Daoy (cell line): ENCODE measurements around the gene FTO. TPM values are rescaled to one million over a fixed set of nuclear protein-coding genes. Genes with fewer than 3 reads are reported as not detected.
A peak's percentile ranks its signal among the peaks of the same experiment; 100 is the strongest.

Experiments used
- DNase-seq: peaks from one replicate; pipeline ENCODE4 v3.0.0-alpha.2; 2015; ENCODE audit warnings: low read depth
- total RNA-seq: library from RNA; depleted of rRNA; stranded (reverse); fragments of >200 nt; shearing (Covaris generic); gene quantifications from 2 replicates; pipeline ENCODE4 v1.2.3, GENCODE V29; 2014

The FTO gene
- total RNA-seq, 1 experiment from 2014 or later: 38.8 TPM

DNA sequence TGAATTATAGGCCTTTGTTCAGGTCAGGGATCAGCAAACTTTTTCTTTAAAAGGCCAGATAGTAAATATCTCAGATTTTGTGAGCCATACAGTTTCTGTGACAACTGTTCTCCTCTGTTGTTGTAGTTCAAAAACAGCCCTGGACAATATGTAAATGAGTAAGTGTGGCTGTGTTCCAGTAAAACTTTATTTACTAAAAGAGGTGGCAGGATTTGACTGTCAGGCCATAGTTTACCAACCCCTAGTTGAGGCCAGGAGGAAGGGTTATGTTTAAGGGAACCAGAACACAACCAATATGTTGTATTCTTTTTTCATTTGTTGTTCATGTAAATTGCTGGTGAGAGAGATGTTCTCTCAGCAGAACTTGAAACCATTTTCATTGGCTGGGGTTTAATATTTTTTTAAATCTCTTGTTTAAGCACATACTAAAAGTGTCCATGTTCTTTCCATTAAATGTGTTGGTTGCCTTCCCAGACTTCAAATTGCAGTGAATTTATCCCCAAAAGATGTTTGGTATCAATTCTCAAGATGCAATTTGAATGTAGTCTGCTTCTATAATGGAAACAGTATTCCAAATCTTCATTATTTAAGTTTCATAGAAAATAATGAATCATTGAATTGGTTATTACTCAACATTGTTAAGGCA is 260.3 kb downstream of the FTO start:
- DNase-seq: no peak

DNA sequence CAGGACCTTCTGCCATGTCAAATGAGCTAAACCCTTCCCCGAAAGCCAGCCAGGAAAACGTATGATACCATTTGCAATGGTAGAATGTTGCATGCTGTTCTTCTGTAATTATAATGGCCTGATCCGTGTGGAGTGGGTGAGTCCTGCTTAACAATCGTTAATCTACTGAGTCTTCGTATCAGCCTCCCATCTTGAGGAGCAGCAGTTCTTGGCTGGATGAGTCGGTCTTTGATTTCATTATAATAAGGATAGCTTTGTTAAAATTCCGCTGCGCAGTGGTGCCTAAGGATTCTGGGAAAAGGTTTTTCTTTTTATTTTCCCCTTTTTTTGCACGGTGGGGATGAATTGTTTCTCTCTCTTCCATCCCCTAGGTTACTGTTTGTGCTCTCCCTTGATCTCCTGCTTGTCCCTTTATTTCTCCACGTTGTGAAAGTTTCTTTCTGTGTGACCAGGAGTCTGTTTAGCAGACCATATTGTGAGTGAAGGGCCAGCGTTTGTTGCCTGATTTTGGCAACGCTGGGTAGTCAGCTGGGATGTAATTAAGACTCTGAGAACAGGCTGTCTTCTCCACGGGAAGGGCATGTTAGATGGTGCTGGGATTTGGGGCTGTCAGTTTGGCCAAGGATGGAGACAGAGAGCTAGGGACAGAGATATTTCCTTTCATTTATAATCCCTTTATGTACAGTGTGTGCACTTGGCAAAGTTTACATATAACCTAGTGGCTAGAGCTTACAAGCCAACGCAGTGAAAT is 263.0 kb downstream of the FTO start:
- no peak for DNase-seq

DNA sequence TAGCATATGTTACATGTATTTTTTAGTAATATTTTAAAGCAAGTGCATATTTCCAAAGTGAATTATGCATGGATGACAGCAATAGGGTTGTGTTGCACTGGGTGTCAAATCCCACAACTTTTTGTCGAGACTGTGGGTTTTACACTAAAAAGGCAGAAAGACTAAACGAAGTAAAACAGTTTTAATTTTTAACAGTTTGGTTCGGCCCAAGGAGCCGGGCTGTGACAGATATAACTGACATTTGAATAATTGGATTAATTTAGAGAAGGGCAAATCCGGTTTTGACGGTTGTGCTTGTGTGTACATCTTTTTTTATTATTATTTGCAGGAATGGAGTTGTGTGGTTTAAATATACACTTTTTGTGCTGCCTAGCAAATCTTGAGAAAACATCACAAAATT is 263.6 kb downstream of the FTO start:
- no peak for DNase-seq

DNA sequence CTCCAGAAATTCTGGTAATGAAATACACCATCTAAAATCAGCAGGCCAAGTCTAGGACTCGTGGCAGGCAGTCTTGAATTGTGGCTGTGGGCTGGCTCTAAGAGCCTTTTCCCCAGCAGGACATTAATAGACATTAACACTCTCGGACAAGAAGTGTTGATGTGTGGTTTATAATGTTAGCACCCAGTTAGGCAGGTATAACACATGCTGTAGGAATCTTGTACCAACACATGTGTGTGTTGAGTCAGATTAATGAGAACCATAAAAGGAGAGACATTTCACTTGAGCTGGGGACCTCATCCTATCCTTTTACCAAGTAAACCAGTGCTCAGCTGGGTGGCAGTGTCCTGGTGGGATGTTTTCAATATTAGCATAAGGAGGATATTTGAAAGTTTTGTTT is 264.5 kb downstream of the FTO start:
- peak; percentile 3 for DNase-seq

DNA sequence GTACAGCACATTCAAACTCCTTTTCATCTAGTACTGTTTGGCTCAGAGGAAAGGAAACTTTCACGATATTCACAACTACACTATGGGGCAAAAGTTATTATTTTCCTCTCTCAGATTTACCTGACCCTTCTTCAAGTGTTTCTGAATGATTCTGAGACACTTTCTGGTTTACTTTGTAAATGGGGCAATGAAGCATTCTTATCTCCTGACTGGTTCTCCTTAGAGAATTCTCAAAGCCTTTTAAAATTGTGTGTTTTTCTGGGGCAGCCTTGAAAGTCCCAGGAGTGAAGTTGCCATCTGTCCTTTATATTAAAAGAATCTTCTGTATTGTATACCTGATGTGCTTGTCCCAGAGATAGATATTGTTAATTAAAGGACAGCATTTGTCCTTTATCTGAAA is 264.9 kb downstream of the FTO start:
- no peak for DNase-seq

DNA sequence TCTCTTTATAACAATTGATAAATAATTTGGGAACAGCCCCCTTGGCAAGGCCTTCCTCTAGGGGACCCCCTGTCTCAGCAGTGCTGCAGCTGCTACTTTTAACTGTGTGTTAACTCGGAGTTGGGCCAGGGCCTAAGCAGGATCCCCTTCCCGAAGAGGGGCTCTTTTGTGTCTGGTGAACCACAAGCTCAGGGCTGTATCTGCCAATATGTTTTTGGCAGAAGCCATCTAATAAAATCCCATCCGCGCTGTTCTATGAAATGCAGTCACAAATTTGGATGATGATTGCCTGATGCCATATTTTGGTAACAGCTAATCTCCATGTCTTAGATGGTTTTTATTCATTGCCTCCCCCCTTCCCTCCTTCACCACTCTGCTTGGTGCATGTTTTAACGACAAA is 267.7 kb downstream of the FTO start:
- DNase-seq: no peak

DNA sequence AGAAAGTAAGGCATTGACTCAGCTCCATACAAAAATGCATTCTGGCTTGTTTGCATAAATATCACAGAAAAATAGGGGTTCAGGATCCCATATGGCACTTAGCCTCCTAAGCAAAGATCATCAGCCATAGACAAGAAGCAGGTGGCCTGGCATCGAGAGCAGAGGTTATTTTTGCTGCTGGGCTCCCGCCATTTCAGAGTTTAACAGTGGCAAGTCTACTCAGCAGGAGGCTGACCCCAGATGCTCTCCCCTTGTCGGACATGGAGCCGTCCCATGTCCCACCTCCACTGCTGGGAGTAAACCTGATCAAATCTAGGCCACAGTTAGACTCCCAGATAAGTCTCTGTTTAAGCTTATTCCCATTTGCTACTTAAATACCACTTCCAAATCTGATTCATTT is 269.1 kb downstream of the FTO start:
- DNase-seq: no peak

DNA sequence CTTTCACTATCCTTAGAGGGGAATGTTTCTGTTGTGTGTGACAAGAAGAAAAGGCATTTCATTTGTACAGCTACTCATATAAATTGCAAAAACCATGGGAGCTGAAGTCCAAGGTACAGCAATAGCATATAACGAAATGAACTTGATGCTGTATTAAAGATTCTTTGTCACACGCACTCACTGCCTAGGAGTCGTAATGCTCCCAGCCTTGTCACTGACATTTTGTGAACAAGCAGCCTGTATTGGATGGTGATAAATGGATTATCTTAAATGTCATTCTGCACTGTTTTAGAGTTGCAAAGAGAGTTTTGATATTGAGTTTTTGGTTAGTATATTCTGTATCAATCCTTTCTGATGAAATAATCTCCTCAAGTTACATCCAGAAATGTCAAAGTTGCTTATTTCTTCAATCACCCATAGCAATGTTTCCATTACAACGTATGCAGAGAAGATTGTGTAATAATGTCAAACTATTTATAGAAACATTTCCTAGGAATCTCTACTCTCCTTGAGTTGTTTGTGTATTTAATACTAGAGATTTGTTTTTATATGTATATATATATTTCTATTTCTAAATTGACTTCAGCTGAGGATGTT is 270.6 kb downstream of the FTO start:
- no peak for DNase-seq

DNA sequence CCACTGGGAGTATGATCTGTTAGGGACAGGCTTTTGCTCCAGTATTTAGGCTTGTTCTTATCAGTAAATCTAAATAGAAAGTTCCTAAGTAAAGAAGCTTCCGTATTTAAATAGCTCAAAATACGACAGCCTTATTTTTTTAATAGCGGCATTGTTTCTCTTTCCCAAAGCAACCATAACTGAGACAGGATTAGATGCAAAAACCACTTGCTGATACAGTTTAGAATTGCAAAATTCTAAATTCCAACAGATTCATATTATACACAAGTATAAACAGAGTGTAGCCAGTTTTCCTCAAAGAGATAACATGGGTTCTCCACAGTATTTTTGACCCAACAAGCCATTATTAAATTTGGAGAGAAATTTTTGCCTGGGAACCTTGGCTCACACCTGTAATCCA is 276.7 kb downstream of the FTO start:
- DNase-seq: no peak

DNA sequence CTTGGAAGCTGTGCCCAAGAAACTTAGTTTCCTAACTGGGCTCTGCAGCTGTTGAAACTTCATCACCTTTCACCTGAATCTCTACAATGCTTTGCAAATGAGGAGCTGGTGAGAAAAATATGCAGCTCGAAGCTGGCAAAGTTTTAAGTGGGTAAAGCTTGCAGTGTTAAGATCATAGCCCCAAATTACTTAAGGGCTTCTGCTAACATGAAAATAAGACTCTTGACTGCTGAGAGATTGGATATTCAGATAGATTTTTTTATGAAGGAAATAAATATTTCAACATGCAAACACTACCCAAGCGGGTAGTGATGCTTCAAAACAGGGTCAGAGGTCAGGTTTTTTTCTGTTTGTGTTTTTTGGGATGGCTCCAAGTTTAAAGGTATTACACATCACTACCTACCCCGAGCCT is 278.7 kb downstream of the FTO start:
- DNase-seq: no peak

DNA sequence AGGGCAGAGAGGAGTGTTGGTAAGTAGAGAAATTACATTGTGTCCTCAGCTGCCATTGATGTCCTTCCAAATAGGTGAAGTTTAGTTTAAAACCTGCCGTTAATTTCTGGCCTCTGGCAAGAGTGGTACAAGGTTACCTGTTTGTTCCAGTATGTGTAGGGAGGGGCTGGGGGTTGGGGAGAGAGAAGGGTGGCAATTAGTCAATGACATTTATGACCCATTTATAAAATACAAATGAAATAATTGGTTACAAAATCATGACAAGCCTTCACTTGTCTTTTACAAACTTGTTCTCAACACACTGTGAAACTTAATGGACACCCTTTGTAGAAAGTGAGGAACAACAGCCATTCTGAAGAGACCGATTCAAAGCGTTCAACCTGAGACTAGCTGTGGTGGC is 281.0 kb downstream of the FTO start:
- DNase-seq: no peak

DNA sequence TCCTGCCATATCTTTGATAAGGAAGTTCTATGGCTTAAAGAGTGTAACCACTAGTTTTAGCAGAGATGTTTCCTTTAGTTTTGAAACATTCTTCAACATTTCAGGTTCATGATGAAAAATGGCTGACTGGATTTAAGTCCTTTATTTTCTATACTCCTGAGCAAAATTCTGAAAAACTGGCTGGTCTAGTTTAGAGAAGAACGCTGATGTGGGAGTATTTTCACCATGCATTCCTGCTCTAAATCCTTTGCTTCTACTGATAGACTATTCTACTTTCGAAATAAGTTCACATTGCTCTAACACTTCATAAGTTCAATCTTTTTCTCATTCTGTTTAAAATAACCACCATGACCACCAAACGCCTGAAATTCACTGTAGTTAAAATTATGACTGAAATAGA is 281.9 kb downstream of the FTO start:
- no peak for DNase-seq

DNA sequence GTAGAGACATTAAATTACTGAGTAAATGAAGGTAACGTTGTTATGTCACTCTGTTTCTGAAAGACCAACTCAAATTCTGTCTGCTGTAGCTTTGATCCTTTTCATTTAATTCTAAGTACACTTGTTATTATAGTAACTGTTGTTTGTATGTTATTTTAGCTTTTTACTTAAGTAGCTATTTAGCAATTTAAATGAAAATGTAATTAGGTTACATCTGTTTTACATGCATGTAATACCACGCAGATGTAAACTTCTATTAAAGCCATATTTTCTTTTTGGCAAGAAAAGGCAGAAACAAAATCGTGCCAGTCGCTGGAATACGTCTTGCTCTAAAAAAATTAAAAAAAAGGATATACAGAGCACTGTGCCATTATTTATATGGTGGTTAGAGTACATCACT is 282.8 kb downstream of the FTO start:
- DNase-seq: no peak

DNA sequence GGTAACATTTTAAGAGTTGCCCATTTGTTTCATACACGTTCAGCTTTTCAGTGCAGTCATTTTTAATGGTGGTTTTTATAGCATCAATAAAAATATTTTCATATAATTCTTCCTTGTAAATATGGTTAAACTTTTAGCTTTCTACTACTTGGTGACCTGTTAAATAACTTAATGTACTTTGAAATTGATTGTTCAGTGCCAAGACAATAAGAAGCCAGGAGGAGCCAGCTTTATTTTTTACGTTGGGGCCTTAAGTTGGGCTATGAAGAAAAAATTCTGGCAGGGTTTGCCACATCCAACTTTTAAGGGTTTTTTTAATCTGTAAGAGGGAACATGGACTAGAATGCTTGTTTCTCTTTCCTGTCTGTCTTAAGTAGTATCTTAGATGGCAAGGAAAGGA is 284.2 kb downstream of the FTO start:
- no peak for DNase-seq

DNA sequence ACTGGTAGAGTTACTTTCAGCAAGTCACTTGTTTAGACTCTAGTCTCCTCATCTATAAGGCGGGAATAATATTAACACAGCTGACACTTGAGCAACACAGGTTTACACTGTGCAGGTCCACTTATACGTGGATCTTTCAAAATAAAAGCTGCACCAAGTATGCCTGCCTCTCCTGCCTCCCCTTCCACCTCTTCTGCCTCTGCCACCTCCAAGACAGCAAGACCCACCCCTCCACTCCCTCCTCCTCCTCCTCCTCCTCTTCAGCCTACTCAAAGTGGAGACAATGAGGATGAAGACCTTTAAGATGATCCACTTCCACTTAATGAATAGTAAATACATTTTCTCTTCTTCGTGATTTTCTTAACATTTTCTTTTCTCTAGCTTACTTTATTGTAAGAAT is 285.6 kb downstream of the FTO start:
- DNase-seq: no peak

DNA sequence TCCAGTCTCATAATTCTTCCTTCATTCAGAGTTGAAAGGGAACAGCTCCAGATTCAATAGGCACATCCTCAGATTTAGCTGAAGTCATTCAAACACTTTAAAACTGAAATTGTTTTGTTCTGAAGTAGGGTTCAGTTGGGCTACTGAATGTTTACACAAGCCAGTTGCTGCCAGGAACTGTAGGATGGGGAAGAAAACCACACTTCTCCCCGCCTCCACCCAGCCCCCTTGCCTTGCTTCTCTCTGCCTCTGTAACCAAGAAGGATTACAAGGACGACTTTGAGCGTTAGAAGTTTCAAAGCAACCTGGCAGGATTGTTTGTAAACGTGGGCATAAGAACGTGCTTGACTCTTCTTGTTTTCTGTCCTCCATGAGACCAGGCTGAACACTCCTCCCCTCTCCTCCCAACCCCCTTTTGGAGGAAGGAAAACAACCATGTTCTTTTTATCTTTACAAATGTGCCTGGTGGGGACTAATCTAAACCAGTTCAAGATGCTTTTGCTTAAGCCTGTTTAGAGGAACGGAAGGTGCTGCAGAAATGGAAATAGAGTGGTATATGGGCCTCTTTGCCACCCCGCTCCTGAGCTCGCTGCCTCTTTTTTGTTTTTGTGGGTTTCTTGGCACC is 287.9 kb downstream of the FTO start:
- DNase-seq: no peak

DNA sequence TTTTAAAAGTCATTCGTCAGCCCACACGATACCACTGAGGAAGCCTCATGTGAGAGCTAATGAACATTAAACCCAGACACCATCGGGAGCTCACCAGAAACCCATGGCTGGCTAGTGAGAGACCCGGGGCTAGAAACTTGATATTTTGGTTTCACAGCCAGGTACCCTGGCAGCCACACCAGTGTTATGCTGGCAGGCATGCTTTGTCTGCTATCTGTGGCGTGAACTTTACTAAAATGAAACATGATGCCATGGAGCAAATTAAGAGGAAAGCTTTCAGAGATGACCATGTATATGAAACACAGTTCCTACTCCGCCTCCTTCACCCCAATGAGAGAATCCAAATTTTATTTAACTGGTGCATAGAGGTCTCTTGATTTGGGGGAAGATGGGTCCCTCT is 291.4 kb downstream of the FTO start:
- no peak for DNase-seq

DNA sequence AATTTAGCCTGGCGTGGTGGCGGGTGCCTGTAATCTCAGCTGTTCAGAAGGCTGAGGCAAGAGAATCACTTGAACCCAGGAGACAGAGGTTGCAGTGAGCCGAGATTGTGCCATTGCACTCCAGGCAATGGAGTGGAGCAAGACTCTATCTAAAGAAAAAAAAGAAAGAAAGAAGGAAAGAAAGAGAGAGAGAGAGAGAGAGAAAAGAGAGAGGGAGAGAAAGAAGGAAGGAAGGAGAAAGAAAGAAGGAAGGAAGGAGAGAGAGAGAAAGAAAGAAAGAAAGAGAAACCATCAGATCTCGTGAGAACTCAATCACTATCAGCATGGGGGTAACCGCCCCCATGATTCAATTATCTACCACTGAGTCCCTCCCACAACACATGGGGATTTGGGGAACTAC is 293.0 kb downstream of the FTO start:
- DNase-seq: no peak

DNA sequence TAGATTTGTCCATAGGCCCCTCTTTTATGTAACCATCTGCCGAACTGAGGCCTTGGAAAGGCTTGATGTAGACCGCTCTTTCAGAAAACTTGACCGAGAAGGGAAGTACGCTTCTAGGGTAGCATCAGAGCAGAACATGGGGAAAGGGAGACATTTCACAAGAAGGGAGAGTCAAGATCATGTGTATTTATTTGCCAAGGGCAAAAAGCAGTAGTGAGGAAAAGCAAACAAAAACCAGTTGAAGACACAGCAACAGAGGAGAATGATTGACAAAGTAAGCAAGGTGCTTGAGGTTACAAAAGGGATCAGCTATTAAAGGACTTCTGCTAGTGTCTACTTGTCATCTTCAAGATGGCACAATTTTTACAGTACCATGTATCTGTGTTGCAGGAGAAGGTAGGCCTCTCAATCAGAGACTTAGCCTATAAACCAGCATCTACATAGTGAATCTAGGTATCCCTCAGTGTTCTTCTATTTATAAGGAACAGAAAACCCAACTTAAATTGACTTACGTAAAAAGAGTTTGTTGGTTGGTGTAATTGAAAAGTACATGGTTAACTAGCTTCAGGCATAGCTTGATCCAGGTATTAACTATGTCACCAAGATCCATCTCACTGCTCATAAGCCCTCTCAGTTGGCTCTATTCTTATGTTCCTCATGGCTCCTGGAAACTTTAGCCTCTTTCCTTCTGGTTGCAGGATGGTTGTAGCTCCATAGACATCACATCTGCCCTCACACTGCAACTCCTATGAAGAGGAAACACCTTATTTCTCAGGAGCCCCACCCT is 294.3 kb downstream of the FTO start:
- DNase-seq: no peak

DNA sequence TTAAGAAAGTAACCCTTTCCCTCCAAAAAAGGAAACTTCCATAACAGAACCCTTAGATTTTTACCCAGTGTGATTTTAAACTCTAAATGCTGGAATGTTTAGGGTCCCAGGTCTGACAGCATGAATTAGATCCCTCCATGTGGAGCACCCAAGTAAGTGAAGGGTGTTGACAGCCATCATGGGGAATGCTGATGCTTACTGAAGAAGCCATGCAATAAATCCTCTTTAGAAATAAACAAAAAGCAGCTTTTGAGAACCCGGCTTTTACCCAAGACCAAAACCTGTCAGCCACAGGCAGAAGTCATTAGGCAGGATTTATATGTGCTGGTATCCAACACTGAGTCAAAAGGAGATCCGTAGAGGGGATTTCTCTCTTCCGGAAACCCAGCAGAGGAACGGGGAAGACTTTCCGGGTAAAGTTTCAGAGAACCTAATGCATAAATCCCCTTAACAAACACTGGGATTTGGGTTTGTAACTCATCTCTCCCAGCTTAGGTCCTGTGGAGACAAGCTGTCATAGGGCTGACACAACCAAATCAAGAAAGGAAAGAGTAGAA is 295.1 kb downstream of the FTO start:
- no peak for DNase-seq

DNA sequence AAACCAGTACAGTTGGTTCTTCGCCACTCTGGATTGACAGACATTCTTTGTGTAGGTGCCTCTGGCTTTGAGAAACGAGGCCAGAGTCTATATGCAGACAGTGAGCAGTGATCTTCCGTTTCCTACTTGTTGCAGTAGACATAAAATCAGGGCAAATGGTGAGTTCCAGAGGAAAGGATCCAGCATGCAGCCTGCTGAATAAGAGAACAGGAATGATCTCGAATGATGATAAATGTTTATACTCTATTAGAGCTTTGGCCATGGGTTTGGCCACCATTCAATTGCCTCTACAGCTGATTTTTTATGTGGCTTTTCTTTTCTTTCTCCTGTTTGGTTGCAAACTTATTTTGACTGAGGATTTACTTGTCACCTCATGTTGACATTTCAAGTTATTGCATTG is 295.9 kb downstream of the FTO start:
- no peak for DNase-seq

DNA sequence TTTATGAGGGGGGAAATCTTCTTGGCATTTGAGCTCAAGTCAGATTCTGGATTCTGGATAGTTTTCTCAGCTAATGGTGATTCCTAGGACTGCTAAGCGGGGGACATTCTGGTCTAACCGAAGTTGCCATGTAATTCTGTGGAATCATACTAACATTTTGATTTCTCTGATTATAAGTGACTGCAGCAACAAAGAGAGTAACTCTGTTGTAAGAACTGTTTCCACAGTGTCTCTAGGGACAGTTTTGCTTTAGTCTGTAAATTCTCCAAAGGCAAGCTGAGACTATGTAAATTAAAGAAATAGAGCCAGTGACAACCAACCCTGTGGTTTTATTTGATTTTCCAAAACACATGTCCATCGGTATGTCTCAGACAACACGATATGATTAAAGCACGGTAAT is 296.4 kb downstream of the FTO start:
- no peak for DNase-seq
